ENCODE measurements around the gene CLEC4F. TPM values are rescaled to one million over a fixed set of nuclear protein-coding genes. Genes with fewer than 3 reads are reported as not detected.
A peak's percentile ranks its signal among the peaks of the same experiment; 100 is the strongest.
"Not testable (repeated sequence)": the region's sequence is repeated elsewhere in the genome, so short reads cannot be mapped to it uniquely, and the experiment has no call there.

CLEC4F gene
- total RNA-seq, 1 experiment from 2014 or later: not detected

- Histone ChIP-seq H3K9me2 (replicated peaks; ENCODE audit: insufficient read depth, low read length) (no peaks in the 10 kb centered on the region), H3K36me3 (ENCODE audit: insufficient read depth, low read length) (no peaks in the 10 kb centered on the region), H3K4me1 (ENCODE audit: low read length) (no peaks in the 10 kb centered on the region), H3K27ac (ENCODE audit: low read length) (no peak overlapping the region), H3K79me2 (ENCODE audit: low read length) (no peaks in the 10 kb centered on the region), H3K4me2 (ENCODE audit: low read depth, low read length, poor library complexity, severe bottlenecking) (no peak overlapping the region), H3K9me3 (ENCODE audit: low read length) (no peaks in the 10 kb centered on the region), H3K27me3 (ENCODE audit: low read length) (no peaks in the 10 kb centered on the region; the same call in 1 of the 2 replicates), H3K4me3 (ENCODE audit: low read length) (no peak overlapping the region), H2AFZ (ENCODE audit: low read length) (no peak overlapping the region), H4K20me1 (ENCODE audit: insufficient read depth, low read depth, low read length) (no peaks in the 10 kb centered on the region), H3K9ac (ENCODE audit: low read length) (no peak overlapping the region)
- no peak for DNase-seq
Measured at GRCh38 chr2:70799706-70800105, 20.7 kb downstream of the CLEC4F start.

DNA sequence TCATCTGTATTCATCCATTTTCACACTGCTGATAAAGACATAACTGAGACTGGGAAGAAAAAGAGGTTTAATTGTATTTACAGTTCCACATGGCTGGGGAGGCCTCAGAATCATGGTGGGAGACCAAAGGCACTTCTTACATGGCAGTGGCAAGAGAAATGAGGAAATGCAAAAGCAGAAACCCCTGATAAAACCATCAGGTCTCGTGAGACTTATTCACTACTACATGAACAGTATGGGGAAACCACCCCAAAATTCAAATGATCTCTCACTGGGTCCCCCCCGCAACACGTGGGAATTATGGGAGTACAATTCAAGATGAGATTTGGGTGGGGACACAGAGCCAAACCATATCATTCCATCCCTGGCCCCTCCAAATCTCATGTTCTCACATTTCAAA is 22.4 kb downstream of the CLEC4F start:
- H3K36me3 ChIP-seq (ENCODE audit: insufficient read depth, low read length); H3K27ac ChIP-seq (ENCODE audit: low read length); H3K9ac ChIP-seq (ENCODE audit: low read length); H3K4me2 ChIP-seq (ENCODE audit: low read depth, low read length, poor library complexity, severe bottlenecking); H3K9me2 ChIP-seq (replicated peaks; ENCODE audit: insufficient read depth, low read length); H2AFZ ChIP-seq (ENCODE audit: low read length); H3K9me3 ChIP-seq (ENCODE audit: low read length); H3K4me3 ChIP-seq (ENCODE audit: low read length); DNase-seq; H3K4me1 ChIP-seq (ENCODE audit: low read length); H3K27me3 ChIP-seq (ENCODE audit: low read length); H4K20me1 ChIP-seq (ENCODE audit: insufficient read depth, low read depth, low read length); H3K79me2 ChIP-seq (ENCODE audit: low read length): not testable (repeated sequence)

DNA sequence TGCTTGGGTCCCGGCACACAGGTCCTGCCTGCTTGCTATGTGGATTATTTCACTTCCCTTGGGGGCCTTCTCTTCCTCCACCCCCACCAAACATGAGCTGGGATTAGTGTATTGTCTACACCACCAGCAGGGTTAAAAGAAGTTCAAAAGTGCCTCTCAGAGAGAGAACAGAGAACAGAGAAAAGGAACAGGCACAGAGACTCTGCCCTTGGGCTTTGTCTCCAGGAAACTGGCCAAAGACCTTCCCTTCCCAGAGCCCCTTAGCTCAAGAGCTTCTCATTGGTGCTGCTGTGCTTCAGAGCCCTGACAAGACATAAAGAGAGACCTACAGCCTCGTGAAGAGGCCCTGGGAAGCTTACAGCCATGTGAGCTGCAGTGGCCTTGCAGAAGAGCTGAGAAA is 22.9 kb downstream of the CLEC4F start:
- H3K27ac ChIP-seq (ENCODE audit: low read length): no peak overlapping the region
- DNase-seq: no peak
- H3K36me3 ChIP-seq (ENCODE audit: insufficient read depth, low read length): no peaks in the 10 kb centered on the region
- H3K4me1 ChIP-seq (ENCODE audit: low read length): no peaks in the 10 kb centered on the region
- no peak overlapping the region for H3K4me3 ChIP-seq (ENCODE audit: low read length)
- no peaks in the 10 kb centered on the region for H4K20me1 ChIP-seq (ENCODE audit: insufficient read depth, low read depth, low read length)
- H3K9me2 ChIP-seq (replicated peaks; ENCODE audit: insufficient read depth, low read length): no peaks in the 10 kb centered on the region
- H3K9ac ChIP-seq (ENCODE audit: low read length): no peak overlapping the region
- H3K79me2 ChIP-seq (ENCODE audit: low read length): no peaks in the 10 kb centered on the region
- no peak overlapping the region for H2AFZ ChIP-seq (ENCODE audit: low read length)
- no peaks in the 10 kb centered on the region for H3K9me3 ChIP-seq (ENCODE audit: low read length)
- no peak overlapping the region for H3K4me2 ChIP-seq (ENCODE audit: low read depth, low read length, poor library complexity, severe bottlenecking)
- no peaks in the 10 kb centered on the region; the same call in 1 of the 2 replicates for H3K27me3 ChIP-seq (ENCODE audit: low read length)

GRCh38 chr2:70796262-70796661 is 24.1 kb downstream of the CLEC4F start:
- H3K9me2 ChIP-seq (replicated peaks; ENCODE audit: insufficient read depth, low read length): no peaks in the 10 kb centered on the region
- no peak for DNase-seq
- no peaks in the 10 kb centered on the region for H3K9me3 ChIP-seq (ENCODE audit: low read length)
- H4K20me1 ChIP-seq (ENCODE audit: insufficient read depth, low read depth, low read length): no peaks in the 10 kb centered on the region
- H3K4me1 ChIP-seq (ENCODE audit: low read length): no peaks in the 10 kb centered on the region
- H2AFZ ChIP-seq (ENCODE audit: low read length): no peak overlapping the region
- H3K9ac ChIP-seq (ENCODE audit: low read length): no peak overlapping the region
- H3K4me2 ChIP-seq (ENCODE audit: low read depth, low read length, poor library complexity, severe bottlenecking): no peak overlapping the region
- H3K79me2 ChIP-seq (ENCODE audit: low read length): no peaks in the 10 kb centered on the region
- no peak overlapping the region for H3K27ac ChIP-seq (ENCODE audit: low read length)
- no peaks in the 10 kb centered on the region; the same call in 1 of the 2 replicates for H3K27me3 ChIP-seq (ENCODE audit: low read length)
- no peaks in the 10 kb centered on the region for H3K36me3 ChIP-seq (ENCODE audit: insufficient read depth, low read length)
- H3K4me3 ChIP-seq (ENCODE audit: low read length): no peak overlapping the region

DNA sequence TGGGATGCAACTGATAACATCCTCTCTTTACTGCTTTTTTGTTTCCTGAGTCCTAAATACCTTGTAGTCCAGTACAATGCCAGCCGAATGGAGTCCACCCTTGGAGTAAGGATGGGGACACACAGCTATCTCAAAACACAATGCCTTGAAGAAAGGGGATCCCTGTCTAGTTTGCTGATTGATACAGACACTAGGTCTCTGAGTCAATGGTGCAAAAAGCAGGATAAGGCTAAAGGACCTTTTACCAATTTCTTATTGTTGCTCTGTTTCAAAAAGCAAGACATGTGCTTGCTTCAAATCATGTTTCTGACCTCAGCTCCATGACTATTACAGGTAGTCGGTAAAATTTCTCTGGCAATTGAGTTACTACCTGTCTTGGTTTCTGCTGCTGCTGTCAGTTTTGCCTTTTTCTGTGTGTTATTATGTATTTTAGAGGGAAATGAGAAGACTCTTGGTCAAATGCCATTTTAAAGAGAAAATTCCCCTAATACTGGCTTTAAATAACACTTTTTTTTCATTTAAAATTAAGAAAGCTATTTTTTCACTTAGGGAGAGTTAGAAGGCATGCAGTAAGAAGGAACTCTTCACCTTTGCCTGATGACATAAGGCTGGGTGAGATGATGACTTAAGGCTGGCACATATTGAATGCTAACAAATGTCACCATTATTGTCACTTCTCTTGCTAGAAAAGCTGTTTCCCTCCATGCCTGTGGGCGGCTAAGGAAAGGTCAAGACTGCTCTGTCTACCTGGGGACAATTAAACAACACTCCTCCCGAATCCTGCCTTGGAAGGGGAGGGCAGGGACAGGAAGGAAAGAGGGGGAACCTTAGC is 25.0 kb downstream of the CLEC4F start:
- Histone ChIP-seq H3K79me2 (ENCODE audit: low read length) (no peaks in the 10 kb centered on the region), H3K9me3 (ENCODE audit: low read length) (no peaks in the 10 kb centered on the region), H2AFZ (ENCODE audit: low read length) (no peak overlapping the region), H3K4me1 (ENCODE audit: low read length) (no peaks in the 10 kb centered on the region), H3K27ac (ENCODE audit: low read length) (no peak overlapping the region), H3K4me2 (ENCODE audit: low read depth, low read length, poor library complexity, severe bottlenecking) (no peak overlapping the region), H3K27me3 (ENCODE audit: low read length) (no peaks in the 10 kb centered on the region; the same call in 1 of the 2 replicates), H3K9ac (ENCODE audit: low read length) (no peak overlapping the region), H3K9me2 (replicated peaks; ENCODE audit: insufficient read depth, low read length) (no peaks in the 10 kb centered on the region), H4K20me1 (ENCODE audit: insufficient read depth, low read depth, low read length) (no peaks in the 10 kb centered on the region), H3K4me3 (ENCODE audit: low read length) (no peak overlapping the region), H3K36me3 (ENCODE audit: insufficient read depth, low read length) (no peaks in the 10 kb centered on the region)
- DNase-seq: no peak

DNA sequence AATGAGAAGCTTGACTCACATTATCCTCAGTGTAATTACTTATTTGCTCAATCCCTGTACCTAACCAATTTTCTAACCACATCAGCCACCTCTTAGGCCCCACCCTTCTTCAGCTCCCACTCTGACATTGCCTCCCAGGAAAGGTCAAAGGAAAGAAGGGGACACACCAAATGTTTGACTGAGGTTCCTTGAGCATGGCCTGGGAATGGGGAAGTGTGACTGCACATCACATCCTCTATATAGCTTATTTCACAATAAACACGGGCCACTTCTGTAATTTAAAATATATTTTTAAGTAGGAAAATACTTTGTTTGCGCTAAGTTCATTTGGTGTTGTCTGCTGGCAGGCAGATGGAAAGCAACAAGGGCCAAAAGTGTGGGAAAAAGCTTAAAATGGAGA is 26.9 kb downstream of the CLEC4F start:
- Histone ChIP-seq H3K27ac (ENCODE audit: low read length) (no peak overlapping the region), H4K20me1 (ENCODE audit: insufficient read depth, low read depth, low read length) (no peaks in the 10 kb centered on the region), H3K4me3 (ENCODE audit: low read length) (no peak overlapping the region), H3K9me2 (replicated peaks; ENCODE audit: insufficient read depth, low read length) (no peaks in the 10 kb centered on the region), H3K4me2 (ENCODE audit: low read depth, low read length, poor library complexity, severe bottlenecking) (no peak overlapping the region), H3K79me2 (ENCODE audit: low read length) (no peaks in the 10 kb centered on the region), H2AFZ (ENCODE audit: low read length) (no peak overlapping the region), H3K4me1 (ENCODE audit: low read length) (no peaks in the 10 kb centered on the region), H3K9ac (ENCODE audit: low read length) (no peak overlapping the region), H3K9me3 (ENCODE audit: low read length) (no peaks in the 10 kb centered on the region), H3K27me3 (ENCODE audit: low read length) (no peaks in the 10 kb centered on the region; the same call in 1 of the 2 replicates), H3K36me3 (ENCODE audit: insufficient read depth, low read length) (no peaks in the 10 kb centered on the region)
- no peak for DNase-seq

GRCh38 chr2:70790136-70790828 is 30.1 kb downstream of the CLEC4F start, which contains the start of gene FIGLA:
Gene FIGLA (minus strand): TSS chr2:70790643. CDS start chr2:70790638, 5 bp downstream.
- Histone ChIP-seq H4K20me1 (ENCODE audit: insufficient read depth, low read depth, low read length) (no peaks in the 10 kb centered on the region), H3K79me2 (ENCODE audit: low read length) (no peaks in the 10 kb centered on the region), H3K9me3 (ENCODE audit: low read length) (no peaks in the 10 kb centered on the region), H3K9ac (ENCODE audit: low read length) (no peak within 1 kb of the TSS), H3K36me3 (ENCODE audit: insufficient read depth, low read length) (no peaks in the 10 kb centered on the region), H2AFZ (ENCODE audit: low read length) (no peak within 1 kb of the TSS), H3K4me1 (ENCODE audit: low read length) (no peaks in the 10 kb centered on the region), H3K27ac (ENCODE audit: low read length) (no peak within 1 kb of the TSS), H3K4me3 (ENCODE audit: low read length) (no peak within 1 kb of the TSS), H3K27me3 (ENCODE audit: low read length) (no peaks in the 10 kb centered on the region), H3K9me2 (replicated peaks; ENCODE audit: insufficient read depth, low read length) (no peaks in the 10 kb centered on the region), H3K4me2 (ENCODE audit: low read depth, low read length, poor library complexity, severe bottlenecking) (no peak within 1 kb of the TSS)
- no peak for DNase-seq

DNA sequence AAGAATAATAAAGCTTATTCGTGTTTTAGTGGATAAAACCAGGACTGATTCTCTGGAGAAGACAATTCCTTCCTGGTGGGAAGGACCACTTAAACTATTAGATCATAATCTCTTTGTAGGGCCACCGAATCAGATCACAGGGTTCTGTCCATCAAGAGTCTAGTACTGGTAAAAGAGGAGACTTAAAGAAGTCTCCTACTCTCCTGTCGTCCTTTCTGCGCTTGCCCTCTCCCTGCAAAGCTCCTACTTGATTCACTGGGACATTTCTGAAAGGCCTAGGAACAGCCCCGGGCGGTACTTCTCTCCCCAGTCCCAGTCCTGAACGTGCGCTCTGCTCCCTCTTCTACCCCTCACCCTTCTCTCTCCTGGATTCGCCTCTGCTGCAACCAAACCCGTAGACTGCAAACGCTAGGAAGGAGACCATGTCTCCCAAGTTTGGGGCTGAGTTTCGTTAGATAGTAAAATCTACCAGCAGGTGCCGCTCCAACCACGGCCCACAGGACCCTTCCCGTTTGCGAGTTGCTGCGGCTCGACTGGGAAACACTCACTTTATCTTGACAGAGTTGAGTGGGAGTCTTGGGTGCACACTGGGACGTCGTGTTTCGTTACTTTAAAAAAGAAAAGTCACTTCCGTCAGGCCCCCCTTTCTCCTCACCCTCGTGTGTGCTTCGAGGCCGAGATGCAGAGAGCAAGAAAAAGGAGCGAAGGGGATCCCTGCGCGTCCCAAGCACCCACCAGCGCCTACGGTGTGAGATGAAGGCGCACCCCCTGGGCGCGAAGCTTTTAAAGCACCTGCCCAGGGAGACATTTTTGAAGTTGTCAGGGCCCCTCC is 30.9 kb downstream of the CLEC4F start:
- H3K36me3 ChIP-seq (ENCODE audit: insufficient read depth, low read length): no peaks in the 10 kb centered on the region
- H2AFZ ChIP-seq (ENCODE audit: low read length): no peak overlapping the region
- no peaks in the 10 kb centered on the region for H4K20me1 ChIP-seq (ENCODE audit: insufficient read depth, low read depth, low read length)
- no peak overlapping the region for H3K9ac ChIP-seq (ENCODE audit: low read length)
- peak; percentile 70 for DNase-seq
- no peaks in the 10 kb centered on the region for H3K27me3 ChIP-seq (ENCODE audit: low read length)
- H3K9me3 ChIP-seq (ENCODE audit: low read length): no peaks in the 10 kb centered on the region
- H3K27ac ChIP-seq (ENCODE audit: low read length): no peak overlapping the region
- H3K4me3 ChIP-seq (ENCODE audit: low read length): no peak overlapping the region
- no peaks in the 10 kb centered on the region for H3K4me1 ChIP-seq (ENCODE audit: low read length)
- no peaks in the 10 kb centered on the region for H3K79me2 ChIP-seq (ENCODE audit: low read length)
- H3K9me2 ChIP-seq (replicated peaks; ENCODE audit: insufficient read depth, low read length): no peaks in the 10 kb centered on the region
- no peak overlapping the region for H3K4me2 ChIP-seq (ENCODE audit: low read depth, low read length, poor library complexity, severe bottlenecking)

Measured in Karpas-422 (cell line).